PC-3 (cell line): Measurements from ENCODE around the gene CFAP54. TPM values are rescaled to one million over a fixed set of nuclear protein-coding genes. Genes with fewer than 3 reads are reported as not detected.

Source experiments
- ATAC-seq: fragments of 200-7000 bp; cut with Tn5 transposase; 2 replicates; pipeline ENCODE4 v1.9.1; 2020; ENCODE audit warnings: mild to moderate bottlenecking, moderate library complexity
- BruUV-seq: library from RNA; stranded (reverse); fragments of 400-500 nt; replicated peaks from 2 replicates; lab custom pipeline; 2021; lab: Mats Ljungman, UMichigan
- CTCF ChIA-PET: fragments of 300-600 bp; sonication (Branson Sonifier 250); formaldehyde crosslinking; loops from one replicate; lab custom pipeline; 2022; ENCODE audit warnings: antibody characterized with exemption; lab: Charles Lee
- POLR2A ChIA-PET: fragments of 300-600 bp; sonication (Branson Sonifier 250); formaldehyde crosslinking; loops from one replicate; lab custom pipeline; 2022; ENCODE audit warnings: antibody characterized with exemption; ENCODE audit not compliant: unreplicated experiment; lab: Charles Lee
- DNase-seq: peaks from one replicate; pipeline ENCODE4 v3.0.0-alpha.2; 2015
- H2AFZ ChIP-seq: fragments of 300-600 bp; sonication (generic); 2 replicates; pipeline ENCODE4 v1.6.0; 2016; ENCODE audit warnings: antibody characterized with exemption, low read length
- H3F3A ChIP-seq: fragments of 300-600 bp; sonication (generic); one replicate; pipeline ENCODE4 v1.6.0; 2017; ENCODE audit warnings: antibody characterized with exemption, low read length, control low read depth, mild to moderate bottlenecking; ENCODE audit not compliant: unreplicated experiment
- H3K27ac ChIP-seq: fragments of 300-600 bp; sonication (generic); 2 replicates; pipeline ENCODE4 v1.5.1; 2016; ENCODE audit warnings: mild to moderate bottlenecking, low read length
- H3K27me3 ChIP-seq: fragments of 300-600 bp; sonication (generic); 2 replicates; pipeline ENCODE4 v1.6.1; 2016; ENCODE audit warnings: low read length, mixed read lengths
- H3K36me3 ChIP-seq: fragments of 300-600 bp; sonication (generic); 2 replicates; pipeline ENCODE4 v1.6.1; 2016; ENCODE audit warnings: low read depth, mixed run types, low read length, mixed read lengths
- H3K4me1 ChIP-seq: fragments of 300-600 bp; sonication (generic); 2 replicates; pipeline ENCODE4 v1.5.1; 2016; ENCODE audit warnings: low read length; ENCODE audit not compliant: insufficient read depth
- H3K4me2 ChIP-seq: fragments of 300-600 bp; sonication (generic); 2 replicates; pipeline ENCODE4 v1.6.0; 2016; ENCODE audit warnings: low read length
- H3K4me3 ChIP-seq: fragments of 300-600 bp; sonication (generic); 2 replicates; pipeline ENCODE4 v1.5.1; 2016; ENCODE audit warnings: mild to moderate bottlenecking, low read length, mixed read lengths
- H3K79me2 ChIP-seq: fragments of 300-600 bp; sonication (generic); 2 replicates; pipeline ENCODE4 v1.6.1; 2017; ENCODE audit warnings: low read length, mixed read lengths
- H3K9ac ChIP-seq: fragments of 300-600 bp; sonication (generic); 2 replicates; pipeline ENCODE4 v1.6.0; 2016; ENCODE audit warnings: mild to moderate bottlenecking, low read length
- H3K9me2 ChIP-seq: fragments of 300-600 bp; sonication (generic); replicated peaks from 2 replicates; pipeline ENCODE4 v1.6.1; 2016; ENCODE audit warnings: mixed run types, low read length, mixed read lengths
- H3K9me3 ChIP-seq: fragments of 300-600 bp; sonication (generic); 2 replicates; pipeline ENCODE4 v1.6.1; 2016; ENCODE audit warnings: low read length, mixed read lengths
- H4K20me1 ChIP-seq: fragments of 300-600 bp; sonication (generic); 2 replicates; pipeline ENCODE4 v1.6.1; 2016; ENCODE audit warnings: low read length, mixed read lengths
- CTCF ChIP-seq: fragments of 300-600 bp; sonication (generic); conservative IDR thresholded peaks from 2 replicates; pipeline ENCODE4 v1.5.1; 2017; ENCODE audit warnings: antibody characterized with exemption, low read depth, mild to moderate bottlenecking, low read length
- EZH2 ChIP-seq: fragments of 300-600 bp; sonication (generic); IDR thresholded peaks from one replicate; pipeline ENCODE4 v1.6.1; 2017; ENCODE audit warnings: antibody characterized with exemption, mild to moderate bottlenecking, low read length; ENCODE audit not compliant: unreplicated experiment
- EZH2phosphoT487 ChIP-seq: fragments of 300-600 bp; sonication (generic); IDR thresholded peaks from 2 replicates; pipeline ENCODE4 v1.6.1; 2018; ENCODE audit warnings: mild to moderate bottlenecking, antibody characterized with exemption, low read length, borderline replicate concordance
- intact Hi-C: fragments of 100-400 bp; cut with micrococcal nuclease; formaldehyde crosslinking; loops from 2 replicates; pipeline ENCODE4 v1.9.0; 2023
- total RNA-seq: library from RNA; depleted of rRNA; stranded (reverse); fragments of >200 nt; gene quantifications from 2 replicates; pipeline ENCODE4 v1.2.3, GENCODE V29; 2014

CFAP54 gene
- total RNA-seq, 1 experiment from 2014 or later: 0.77 TPM

DNA sequence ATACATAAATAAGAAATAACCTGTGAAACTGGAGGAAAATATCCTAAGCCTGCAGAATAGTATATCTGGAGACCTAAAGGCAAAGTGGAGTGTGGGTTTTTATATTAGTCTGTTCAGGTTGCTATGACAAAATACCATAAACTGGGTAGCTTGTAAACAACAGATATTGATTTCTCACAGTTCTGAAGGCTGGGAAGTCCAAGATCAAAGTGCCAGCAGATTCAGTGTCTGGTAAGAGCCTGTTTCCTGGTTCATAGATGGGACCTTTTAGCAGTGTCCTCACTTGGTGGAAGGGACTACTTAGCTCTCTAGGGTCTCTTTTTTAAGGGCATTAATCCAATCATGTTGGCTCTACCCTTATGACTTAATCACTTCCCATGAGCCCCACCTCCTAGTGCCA lies 392.2 kb downstream of the CFAP54 start:
- ATAC-seq: no peak
- Histone ChIP-seq H3K4me2 (no peak overlapping the region), H3K4me1 (peaks cover 37% of the 10 kb centered on the region), H2AFZ (no peak overlapping the region), H3K36me3 (no peaks in the 10 kb centered on the region), H3K9ac (no peak overlapping the region), H4K20me1 (no peaks in the 10 kb centered on the region), H3K27ac (no peak overlapping the region), H3K4me3 (no peak overlapping the region), H3F3A (no peaks in the 10 kb centered on the region), H3K27me3 (no peaks in the 10 kb centered on the region), H3K9me3 (no peaks in the 10 kb centered on the region), H3K79me2 (no peaks in the 10 kb centered on the region), H3K9me2 (no peaks in the 10 kb centered on the region)
- no TSS peak for BruUV-seq
- DNase-seq: no peak
- intact Hi-C loops: no loop called here
- TF ChIP-seq EZH2 (no peak), CTCF (no peak), EZH2phosphoT487 (no peak)
- ChIA-PET POLR2A (no interaction called here), CTCF (no interaction called here)

DNA sequence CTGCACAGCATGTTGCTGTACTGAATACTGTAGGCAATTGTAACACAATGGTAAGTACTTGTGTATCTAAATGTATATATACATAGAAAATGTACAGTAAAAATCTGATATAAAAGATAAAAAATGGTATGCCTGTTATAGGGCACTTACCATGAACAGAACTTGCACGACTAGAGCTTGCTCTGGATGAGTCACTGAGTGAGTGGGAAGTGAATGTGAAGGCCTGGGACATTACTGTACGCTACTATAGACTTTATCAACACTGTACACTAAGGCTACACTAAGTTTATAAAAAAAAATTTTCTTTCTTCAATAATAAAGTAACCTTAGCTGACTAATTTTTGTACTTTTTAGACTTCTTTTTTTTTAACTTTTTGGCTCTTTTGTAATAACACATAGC lies 393.5 kb downstream of the CFAP54 start:
- POLR2A ChIA-PET: no interaction called here
- no peaks in the 10 kb centered on the region for H3K9me3 ChIP-seq
- BruUV-seq: no TSS peak
- H3K9me2 ChIP-seq: no peaks in the 10 kb centered on the region
- peaks cover 26% of the 10 kb centered on the region for H3K4me1 ChIP-seq
- no peak overlapping the region for H3K4me3 ChIP-seq
- intact Hi-C loops: no loop called here
- no peak overlapping the region for H2AFZ ChIP-seq
- H3K27me3 ChIP-seq: no peaks in the 10 kb centered on the region
- peak; percentile 76 for DNase-seq
- H3K27ac ChIP-seq: no peak overlapping the region
- no peak overlapping the region for H3K9ac ChIP-seq
- peak; percentile 93 for ATAC-seq
- TF ChIP-seq EZH2 (no peak), CTCF (no peak), EZH2phosphoT487 (no peak)
- H3K4me2 ChIP-seq: peak overlapping the region; percentile 37; the same call in 1 of the 2 replicates
- CTCF ChIA-PET: no interaction called here
- no peaks in the 10 kb centered on the region for H4K20me1 ChIP-seq
- H3F3A ChIP-seq: no peaks in the 10 kb centered on the region
- H3K79me2 ChIP-seq: no peaks in the 10 kb centered on the region
- H3K36me3 ChIP-seq: no peaks in the 10 kb centered on the region

DNA sequence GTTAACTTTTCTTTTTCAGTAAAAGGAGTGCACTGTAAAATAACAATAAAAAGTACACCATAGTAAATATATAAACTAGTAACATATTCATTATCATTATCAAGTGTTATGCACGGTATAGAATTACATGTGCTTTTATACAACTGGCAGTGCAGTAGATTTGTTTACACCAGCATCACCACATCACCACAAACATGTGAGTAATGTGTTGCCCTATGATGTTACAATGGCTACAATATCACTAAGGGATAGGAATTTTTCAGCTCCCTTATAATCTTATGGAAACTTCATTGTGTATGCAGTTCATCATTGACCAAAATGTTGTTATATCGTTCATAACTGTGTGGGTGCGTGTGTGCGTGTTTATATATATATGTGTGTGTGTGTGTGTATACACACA lies 394.2 kb downstream of the CFAP54 start:
- no peak overlapping the region for H2AFZ ChIP-seq
- H3K27ac ChIP-seq: no peak overlapping the region
- no TSS peak for BruUV-seq
- no peaks in the 10 kb centered on the region for H3K9me2 ChIP-seq
- H3K4me3 ChIP-seq: no peak overlapping the region
- intact Hi-C loops: no loop called here
- ATAC-seq (peak; percentile 29; the same call in 1 of the 2 replicates), DNase-seq (peak; percentile 30)
- H3K79me2 ChIP-seq: no peaks in the 10 kb centered on the region
- CTCF ChIA-PET: no interaction called here
- H3K27me3 ChIP-seq: no peaks in the 10 kb centered on the region
- no peak for TF ChIP-seq CTCF
- no peak for TF ChIP-seq EZH2
- TF ChIP-seq EZH2phosphoT487: no peak
- POLR2A ChIA-PET: no interaction called here
- H3K4me1 ChIP-seq: peaks cover 24% of the 10 kb centered on the region
- H3K4me2 ChIP-seq: peak overlapping the region; percentile 37; the same call in 1 of the 2 replicates
- H3K36me3 ChIP-seq: no peaks in the 10 kb centered on the region
- no peaks in the 10 kb centered on the region for H3F3A ChIP-seq
- no peaks in the 10 kb centered on the region for H3K9me3 ChIP-seq
- H3K9ac ChIP-seq: no peak overlapping the region
- H4K20me1 ChIP-seq: no peaks in the 10 kb centered on the region
